GM18508 (cell line): ENCODE measurements around the gene ZMIZ2.
"Not testable (repeated sequence)": the region's sequence is repeated elsewhere in the genome, so short reads cannot be mapped to it uniquely, and the experiment has no call there.

Experiments
- ATAC-seq: cut with Tn5 transposase; IDR thresholded peaks from one replicate; pipeline ENCODE4 v1.9.1; 2021; ENCODE audit warnings: moderate number of reproducible peaks; ENCODE audit not compliant: insufficient read depth, unreplicated experiment

The ZMIZ2 gene

DNA sequence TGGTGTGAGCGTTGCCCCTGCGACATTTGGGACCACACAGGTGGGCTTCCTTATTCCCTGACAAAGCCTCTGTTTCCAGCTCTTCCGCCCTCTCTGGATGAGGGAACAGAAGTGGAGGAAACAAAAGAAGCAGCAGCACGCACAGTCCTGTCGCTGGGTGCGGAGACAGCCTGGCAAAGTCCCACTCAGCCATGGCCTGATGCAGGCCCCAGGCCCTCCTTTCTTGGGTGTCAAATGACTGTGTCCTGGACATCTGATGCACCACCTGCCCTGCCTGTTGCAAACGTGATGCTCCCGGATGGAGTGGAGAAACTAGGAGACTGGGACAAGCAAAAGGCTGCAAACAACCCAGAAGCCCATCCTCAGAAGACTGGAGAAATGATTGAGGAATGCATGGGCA is 20.7 kb downstream of the ZMIZ2 start:
- ATAC-seq = no peak

DNA sequence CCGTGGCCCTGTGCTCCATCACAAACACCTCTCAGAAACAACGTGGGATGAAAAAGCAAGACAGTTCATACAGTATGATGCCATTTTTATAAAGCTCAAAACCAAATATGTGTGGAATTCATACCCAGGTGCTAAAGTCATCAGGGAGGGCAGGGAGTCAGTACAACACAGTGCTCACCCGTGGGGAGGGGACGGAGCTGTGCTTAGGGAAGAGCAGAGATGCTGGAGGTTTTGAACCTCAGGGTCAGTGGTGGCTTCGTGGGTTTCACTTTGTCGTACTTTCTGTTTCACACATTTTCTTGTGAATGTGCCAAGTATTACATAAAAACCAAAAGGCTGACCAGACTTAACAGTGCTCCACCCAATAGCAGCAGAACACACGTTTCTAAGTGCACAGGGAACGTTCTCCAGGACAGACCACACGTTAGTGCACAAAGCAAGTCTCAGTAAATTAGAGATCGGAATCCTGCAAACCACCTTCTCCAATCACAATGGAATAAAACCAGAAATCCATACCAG is 21.2 kb downstream of the ZMIZ2 start:
- ATAC-seq = no peak

DNA sequence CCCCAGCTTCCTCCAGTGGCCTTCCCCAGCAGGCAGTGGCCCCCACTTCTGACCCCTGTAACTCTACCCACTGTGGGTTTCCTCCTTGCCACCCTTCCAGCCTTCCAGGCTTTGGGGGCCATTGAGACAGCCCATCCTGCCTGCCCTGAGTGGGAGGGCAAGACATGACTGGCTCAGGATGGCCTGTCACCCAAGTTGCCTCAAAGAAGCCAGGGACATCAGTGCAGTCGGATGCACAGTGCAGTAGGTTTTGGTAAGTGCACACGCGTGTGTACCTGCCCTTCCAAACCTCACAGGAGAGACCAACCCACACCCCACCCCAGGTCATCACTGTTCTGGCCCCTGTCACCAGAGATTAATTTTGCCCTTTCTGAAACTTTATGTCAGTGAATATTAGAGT is 22.7 kb downstream of the ZMIZ2 start:
- no peak for ATAC-seq

- ATAC-seq = no peak
These were observed 23.8 kb downstream of the ZMIZ2 start for GRCh38 chr7:44772440-44772839.

- ATAC-seq = no peak
These were observed 24.2 kb downstream of the ZMIZ2 start for GRCh38 chr7:44772867-44773266.

GRCh38 chr7:44774486-44774885 is 25.8 kb downstream of the ZMIZ2 start:
- not testable (repeated sequence) for ATAC-seq

DNA sequence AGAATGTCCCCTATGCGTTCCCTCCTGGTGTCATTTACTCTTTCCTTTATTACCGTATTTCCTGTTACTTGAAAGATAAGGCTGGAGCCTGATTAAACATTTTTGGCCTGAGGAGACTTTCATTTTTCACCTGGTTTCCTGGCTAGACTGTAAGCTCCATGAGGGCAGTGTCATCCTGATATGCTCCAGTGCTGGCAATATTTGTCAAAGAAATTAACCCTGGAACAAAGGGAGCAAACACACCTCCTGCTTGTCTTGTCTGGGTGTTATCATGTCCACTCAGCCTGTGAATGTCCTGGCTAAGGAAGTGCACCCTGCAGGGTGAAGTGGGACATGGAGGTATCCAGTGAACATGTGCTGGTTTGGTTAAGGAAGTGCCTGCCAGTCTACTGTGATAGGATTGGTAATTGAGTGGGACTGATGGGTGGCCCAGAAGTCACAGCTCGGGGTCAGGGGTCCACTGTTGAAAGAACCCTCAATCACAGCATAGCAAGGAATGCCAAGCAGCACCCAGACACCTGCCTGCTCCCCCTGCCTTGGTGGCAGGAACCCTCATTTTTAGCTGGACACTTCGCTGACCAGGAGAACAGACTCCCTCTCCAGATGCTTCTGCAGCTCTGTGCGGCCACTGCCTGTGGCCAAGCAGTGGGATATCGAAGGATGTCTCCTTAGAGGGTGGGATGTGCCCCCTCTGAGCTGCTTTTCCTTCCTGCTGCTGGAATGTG is 26.9 kb downstream of the ZMIZ2 start:
- ATAC-seq = no peak

GRCh38 chr7:44776211-44776610 is 27.6 kb downstream of the ZMIZ2 start:
- no peak for ATAC-seq

- no peak for ATAC-seq
These were observed 33.8 kb downstream of the ZMIZ2 start for GRCh38 chr7:44782460-44782859.

DNA sequence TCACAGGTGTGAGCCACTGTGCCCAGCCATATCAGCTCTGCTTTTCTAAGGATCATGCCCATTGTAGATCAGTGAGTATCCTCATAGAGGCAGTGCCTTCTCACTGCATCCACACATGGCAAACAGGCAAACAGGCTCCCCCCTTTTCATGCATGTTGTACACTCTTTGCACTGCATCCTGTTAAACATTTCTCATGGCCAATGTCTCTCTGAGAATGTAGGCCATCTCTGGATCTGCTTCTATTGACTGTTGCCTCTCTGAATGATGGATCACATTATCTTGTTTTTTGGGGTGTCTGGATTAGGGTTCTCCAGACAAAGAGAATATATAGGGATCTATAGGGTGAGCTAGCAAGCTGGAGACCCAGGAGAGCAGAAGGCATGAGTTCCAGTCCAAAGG is 34.8 kb downstream of the ZMIZ2 start:
- ATAC-seq = no peak

DNA sequence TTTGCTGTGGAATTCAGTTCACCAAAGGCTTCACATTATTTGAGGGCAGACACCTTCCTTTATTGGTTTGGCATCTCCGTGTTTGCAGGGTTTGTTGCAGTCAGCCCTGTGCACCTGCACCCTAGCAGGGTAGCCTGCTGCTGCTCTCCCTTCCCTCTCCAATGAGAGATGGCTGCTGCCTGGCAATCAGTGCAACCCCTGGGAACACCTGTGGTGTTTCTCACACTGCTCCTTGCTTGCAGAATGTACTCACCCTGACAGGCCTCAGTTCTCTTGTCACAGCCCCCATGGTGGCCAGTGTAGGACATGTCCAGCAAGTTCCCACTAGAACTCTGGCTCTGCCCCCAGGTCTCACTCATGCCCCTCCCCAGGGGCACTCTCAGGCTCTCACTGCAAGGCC is 35.7 kb downstream of the ZMIZ2 start:
- no peak for ATAC-seq

DNA sequence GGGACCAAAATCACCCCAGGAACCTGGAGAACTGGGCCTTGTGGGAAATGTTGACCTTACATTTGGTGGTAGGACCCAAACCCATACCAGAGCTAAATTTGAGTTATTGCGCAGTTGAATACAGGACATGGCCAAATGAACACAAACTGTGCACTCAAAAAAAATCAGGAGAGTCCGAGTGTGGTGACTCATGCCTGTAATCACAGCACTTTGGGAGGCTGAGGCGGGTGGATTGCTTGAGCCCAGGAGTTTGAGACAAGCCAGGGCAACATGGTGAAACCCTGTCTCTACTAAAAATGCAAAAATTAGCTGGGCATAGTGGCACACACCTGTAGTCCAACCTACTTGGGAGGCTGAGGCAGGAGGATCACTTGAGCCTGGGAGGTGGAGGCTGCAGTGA is 36.6 kb downstream of the ZMIZ2 start:
- not testable (repeated sequence) for ATAC-seq

GRCh38 chr7:44787041-44787440 is 38.4 kb downstream of the ZMIZ2 start:
- ATAC-seq = no peak

GRCh38 chr7:44787762-44788161 is 39.1 kb downstream of the ZMIZ2 start:
- ATAC-seq = no peak

DNA sequence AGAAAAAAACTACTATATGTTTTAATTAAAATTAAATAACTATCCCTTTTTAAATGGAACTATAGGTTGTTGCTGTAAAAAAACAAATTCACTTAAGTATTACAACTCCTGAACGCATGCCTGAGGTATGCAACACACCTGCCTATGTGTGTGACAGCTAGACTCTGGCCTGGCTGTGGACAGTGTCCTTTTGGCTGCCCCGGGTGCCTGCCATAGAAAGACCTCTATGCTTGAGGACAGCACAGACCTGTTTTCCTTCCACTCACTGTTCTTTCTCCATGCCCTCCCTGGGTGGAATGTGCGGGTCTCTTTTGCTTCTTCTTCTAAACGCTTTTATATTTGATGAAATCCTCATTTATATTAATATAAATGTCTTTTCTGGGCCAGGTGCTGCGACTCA is 41.3 kb downstream of the ZMIZ2 start:
- ATAC-seq = no peak

- no peak for ATAC-seq
These were observed 42.9 kb downstream of the ZMIZ2 start for GRCh38 chr7:44791278-44792219.

- ATAC-seq = no peak
These were observed 45.3 kb downstream of the ZMIZ2 start for GRCh38 chr7:44793919-44794318.

GRCh38 chr7:44794331-44794730 is 45.7 kb downstream of the ZMIZ2 start:
- ATAC-seq = no peak

DNA sequence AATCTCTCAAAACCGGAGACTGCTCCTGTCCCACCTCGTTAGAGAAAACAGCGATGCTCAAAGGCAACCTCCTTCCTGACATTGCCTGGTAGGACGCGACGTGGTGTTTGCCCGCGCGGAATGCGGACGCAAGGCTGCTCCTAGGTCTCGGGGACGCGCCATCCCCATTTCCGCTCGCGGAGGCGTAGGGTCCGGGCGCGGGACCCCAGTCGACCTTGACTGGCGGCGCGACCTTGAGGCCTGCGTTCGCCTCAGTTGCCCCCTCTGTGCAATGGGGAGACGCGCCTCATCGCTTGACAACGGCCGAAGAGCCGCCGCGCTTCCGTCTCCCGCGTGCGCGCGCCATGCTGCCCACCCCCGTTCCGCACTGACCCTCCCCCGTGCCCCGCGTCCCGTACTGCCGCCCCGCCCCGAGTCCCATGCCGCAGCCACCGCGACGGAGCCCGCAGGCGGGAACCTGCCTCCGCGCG is 47.4 kb downstream of the ZMIZ2 start:
- ATAC-seq = peak; percentile 5

- peak; percentile 47 for ATAC-seq
These were observed 48.1 kb downstream of the ZMIZ2 start, which contains the start of gene PPIA for GRCh38 chr7:44796504-44797328. Gene PPIA (plus strand): TSS chr7:44796681. CDS start chr7:44796725, 44 bp downstream.
